SK-N-MC (cell line): ENCODE results near the gene SMKR1.

ENCODE experiments used
- EZH2 ChIP-seq: fragments of 200-600 bp; sonication (generic); IDR thresholded peaks from one replicate; pipeline ENCODE4 v1.6.1; 2017; ENCODE audit warnings: antibody characterized with exemption
- POLR2AphosphoS5 ChIP-seq: IDR thresholded peaks from 2 replicates; pipeline ENCODE4 v1.6.1; 2012; ENCODE audit warnings: mild to moderate bottlenecking, low read depth, low read length, borderline replicate concordance

GRCh38 chr7:129464194-129464593 is 38.1 kb upstream of the SMKR1 start:
- TF ChIP-seq EZH2: no peak
- no peak for TF ChIP-seq POLR2AphosphoS5
